Suprapubic skin (tissue), 4 donors: ENCODE results near the gene NSD1. TPM values are rescaled to one million over a fixed set of nuclear protein-coding genes. Genes with fewer than 3 reads are reported as not detected.

Experiments used
- DNase-seq, 2 donors: peaks; one replicate each; pipeline ENCODE4 v3.0.0-alpha.2; 2019; ENCODE audit warnings: low spot score in 2 of 2
- H3K27ac ChIP-seq: fragments of 200-600 bp; sonication (generic); one replicate; pipeline ENCODE4 v1.5.1; 2019
- H3K27me3 ChIP-seq: fragments of 200-600 bp; sonication (generic); one replicate; pipeline ENCODE4 v1.5.1; 2019
- H3K36me3 ChIP-seq: fragments of 200-600 bp; sonication (generic); one replicate; pipeline ENCODE4 v1.5.1; 2019
- H3K4me1 ChIP-seq: fragments of 200-600 bp; sonication (generic); one replicate; pipeline ENCODE4 v1.5.1; 2019
- H3K4me3 ChIP-seq: fragments of 200-600 bp; sonication (generic); one replicate; pipeline ENCODE4 v1.5.1; 2019; ENCODE audit warnings: mild to moderate bottlenecking
- H3K9me3 ChIP-seq: fragments of 200-600 bp; sonication (generic); one replicate; pipeline ENCODE4 v1.5.1; 2019
- CTCF ChIP-seq, 2 donors: fragments of 200-600 bp in 1 of 2; fragments of 450-650 bp in 1 of 2; sonication (generic) in 1 of 2; IDR thresholded peaks; one replicate each; pipeline ENCODE4 v1.5.1; 2016 to 2019; ENCODE audit warnings: antibody characterized with exemption in 2 of 2, mild to moderate bottlenecking in 1 of 2, moderate library complexity in 1 of 2
- EP300 ChIP-seq: sonication (generic); formaldehyde crosslinking; IDR thresholded peaks from one replicate; pipeline ENCODE4 v1.6.1; 2017; ENCODE audit warnings: antibody characterized with exemption
- POLR2A ChIP-seq, 2 donors: fragments of 450-650 bp; IDR thresholded peaks; one replicate each; pipeline ENCODE4 v1.6.1; 2017; ENCODE audit warnings: antibody characterized with exemption in 2 of 2, mild to moderate bottlenecking in 2 of 2, moderate library complexity in 2 of 2
- POLR2AphosphoS5 ChIP-seq, 3 donors: sonication (generic); formaldehyde crosslinking; IDR thresholded peaks; one replicate each; pipeline ENCODE4 v1.6.1; 2017; ENCODE audit warnings: antibody characterized with exemption in 3 of 3
- WGBS: methylation state at CpG from one replicate; pipeline ENCODE4 v1.1.5; 2018; 5-methylcytosine and 5-hydroxymethylcytosine counted together
- total RNA-seq, 4 donors: library from RNA; depleted of rRNA; stranded (reverse); fragments of >200 nt; gene quantifications; one replicate each; pipeline ENCODE4 v1.1.0, GENCODE V29; 2016

NSD1 gene
- total RNA-seq, 4 donors from 2014 or later, result 36.0 to 67.9 (median 51.3) TPM

DNA sequence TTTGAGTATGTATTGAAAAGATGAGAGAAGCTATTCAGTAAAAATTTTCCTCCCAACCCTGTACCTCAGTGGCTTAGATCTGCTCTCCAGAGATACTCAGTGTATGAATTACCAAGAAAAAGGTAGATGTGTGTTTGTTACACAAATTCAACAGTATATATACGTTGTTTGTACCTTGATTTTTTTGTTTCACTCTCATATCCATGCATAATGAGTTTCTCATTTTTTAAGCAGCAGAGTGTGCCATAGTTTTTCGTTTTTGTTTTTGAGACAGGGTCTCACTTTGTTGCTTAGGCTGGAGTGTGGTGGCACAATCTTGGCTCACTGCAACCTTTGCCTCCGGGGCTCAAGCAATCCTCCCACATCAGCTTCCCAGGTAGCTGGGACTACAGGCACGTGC is 92.2 kb downstream of the NSD1 start:
- no peaks in the 10 kb centered on the region for H3K9me3 ChIP-seq
- H3K27me3 ChIP-seq, result no peaks in the 10 kb centered on the region
- no peak for DNase-seq
- peaks cover 3% of the 10 kb centered on the region for H3K4me1 ChIP-seq
- TF ChIP-seq POLR2A (IDR thresholded peaks at IDR 0.05) (no peak), CTCF (IDR thresholded peaks at IDR 0.05) (no peak), EP300 (no peak), POLR2AphosphoS5 (IDR thresholded peaks at IDR 0.05) (no peak)
- peaks cover 9% of the 10 kb centered on the region for H3K36me3 ChIP-seq
- 52% methylated on average over 4 of the region's 4 CpGs for WGBS
- no peak overlapping the region for H3K27ac ChIP-seq
- no peak overlapping the region for H3K4me3 ChIP-seq

DNA sequence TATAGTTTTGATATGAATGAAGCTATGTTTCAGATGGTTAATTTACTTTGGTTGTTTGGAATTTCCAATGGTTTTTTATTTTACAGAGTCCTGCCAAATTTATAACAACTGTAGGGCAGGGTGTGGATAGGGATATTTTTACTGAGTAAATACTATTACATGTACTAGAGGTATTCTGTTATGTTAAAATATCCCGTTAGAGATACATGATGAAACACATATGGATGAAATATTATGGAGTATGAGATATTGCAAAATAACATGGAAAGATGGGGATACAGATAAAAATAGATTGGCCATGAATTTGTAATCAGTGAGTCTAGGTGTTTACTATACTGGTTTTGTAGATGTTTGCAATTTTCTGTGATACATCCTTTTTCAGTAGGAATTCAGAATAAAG is 93.3 kb downstream of the NSD1 start:
- no peaks in the 10 kb centered on the region for H3K27me3 ChIP-seq
- 33% methylated on average over 1 of the region's 1 CpG for WGBS
- H3K9me3 ChIP-seq, result no peaks in the 10 kb centered on the region
- H3K36me3 ChIP-seq, result peaks cover 7% of the 10 kb centered on the region
- no peak overlapping the region for H3K27ac ChIP-seq
- DNase-seq, result no peak
- no peak overlapping the region for H3K4me3 ChIP-seq
- H3K4me1 ChIP-seq, result peaks cover 3% of the 10 kb centered on the region
- TF ChIP-seq EP300 (no peak), CTCF (IDR thresholded peaks at IDR 0.05) (no peak), POLR2A (IDR thresholded peaks at IDR 0.05) (no peak), POLR2AphosphoS5 (IDR thresholded peaks at IDR 0.05) (no peak)

DNA sequence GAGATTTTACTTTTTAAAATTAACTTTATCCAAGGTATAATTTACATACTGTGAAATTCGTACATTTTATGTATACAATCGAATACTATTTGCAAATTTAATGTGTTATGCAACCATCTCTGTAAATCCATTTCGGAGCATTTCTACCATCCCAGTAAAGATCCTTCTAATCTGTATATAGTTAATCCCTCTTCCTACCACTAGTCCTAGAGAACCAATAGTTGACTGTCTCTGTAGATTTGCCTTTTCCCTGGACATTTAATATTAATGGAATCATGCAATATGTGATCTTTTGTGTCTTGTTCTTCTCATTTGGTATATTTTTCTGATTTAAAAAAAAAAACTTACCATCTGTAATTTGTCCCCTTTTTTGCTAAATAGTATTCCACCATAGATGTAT is 95.2 kb downstream of the NSD1 start:
- Histone ChIP-seq H3K4me1 (peaks cover 16% of the 10 kb centered on the region), H3K9me3 (no peaks in the 10 kb centered on the region), H3K27me3 (no peaks in the 10 kb centered on the region), H3K27ac (no peak overlapping the region), H3K4me3 (no peak overlapping the region), H3K36me3 (peaks cover 4% of the 10 kb centered on the region)
- no peak for TF ChIP-seq EP300
- TF ChIP-seq POLR2A (IDR thresholded peaks at IDR 0.05), result no peak
- TF ChIP-seq POLR2AphosphoS5 (IDR thresholded peaks at IDR 0.05), result no peak
- no peak for TF ChIP-seq CTCF (IDR thresholded peaks at IDR 0.05)
- 93% methylated on average over 3 of the region's 3 CpGs for WGBS
- no peak for DNase-seq

GRCh38 chr5:177230660-177231059 is 97.1 kb downstream of the NSD1 start:
- Histone ChIP-seq H3K36me3 (no peaks in the 10 kb centered on the region), H3K27ac (no peak overlapping the region), H3K9me3 (no peaks in the 10 kb centered on the region), H3K4me1 (peaks cover 16% of the 10 kb centered on the region), H3K27me3 (no peaks in the 10 kb centered on the region), H3K4me3 (no peak overlapping the region)
- TF ChIP-seq EP300 (no peak), POLR2A (IDR thresholded peaks at IDR 0.05) (no peak), CTCF (IDR thresholded peaks at IDR 0.05) (no peak), POLR2AphosphoS5 (IDR thresholded peaks at IDR 0.05) (no peak)
- no peak for DNase-seq
- WGBS, result 94% methylated on average over 6 of the region's 6 CpGs

DNA sequence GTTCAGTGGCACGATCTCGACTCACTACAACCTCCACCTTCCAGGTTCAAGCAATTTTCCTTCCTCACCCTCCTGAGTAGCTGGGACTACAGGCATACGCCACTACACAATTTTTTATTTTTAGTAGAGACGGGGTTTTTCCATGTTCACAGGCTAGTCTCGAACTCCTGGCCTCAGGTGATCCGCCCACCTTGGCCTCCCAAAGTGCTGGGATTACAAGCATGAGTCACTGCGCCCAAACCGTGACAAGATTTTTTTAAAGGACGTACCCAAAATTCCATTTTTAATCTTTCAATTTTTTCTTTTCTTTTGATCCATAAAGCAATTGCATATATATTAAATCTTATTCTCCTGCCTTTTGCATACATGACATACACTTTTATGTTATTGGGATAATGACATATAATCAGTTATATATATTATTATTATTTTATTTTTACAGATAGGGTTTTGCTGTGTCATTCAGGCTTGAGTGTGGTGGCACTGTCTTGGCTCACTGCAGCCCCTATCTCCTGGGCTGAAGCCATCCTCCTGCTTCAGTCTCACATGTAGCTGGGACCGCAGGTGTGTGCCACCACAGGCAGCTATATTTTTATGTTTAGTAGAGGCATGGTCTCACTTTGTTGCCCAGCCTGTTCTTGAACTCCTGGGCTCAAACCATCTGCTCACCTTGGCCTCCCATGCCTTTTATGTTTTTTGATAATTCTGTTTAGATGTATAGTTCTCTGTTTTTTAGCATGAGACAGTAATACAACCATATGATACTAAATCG is 98.1 kb downstream of the NSD1 start:
- H3K27me3 ChIP-seq, result no peaks in the 10 kb centered on the region
- H3K4me1 ChIP-seq, result peaks cover 14% of the 10 kb centered on the region
- 93% methylated on average over 11 of the region's 11 CpGs for WGBS
- no peaks in the 10 kb centered on the region for H3K9me3 ChIP-seq
- peaks cover 10% of the 10 kb centered on the region for H3K36me3 ChIP-seq
- H3K27ac ChIP-seq, result no peak overlapping the region
- no peak overlapping the region for H3K4me3 ChIP-seq
- DNase-seq, result no peak
- TF ChIP-seq CTCF (IDR thresholded peaks at IDR 0.05) (no peak), POLR2AphosphoS5 (IDR thresholded peaks at IDR 0.05) (no peak), POLR2A (IDR thresholded peaks at IDR 0.05) (no peak), EP300 (no peak)
